ENCODE measurements around the gene TMEM92.

Gene TMEM92

GRCh38 chr17:50274897-50275221, 593 bp downstream of the TMEM92 start:
- no peak overlapping the region for H3K27ac Mint-ChIP-seq
- no peak for ATAC-seq (replicated peaks)
- peaks cover 7 to 9% of the 10 kb centered on the region in 2 donors for H3K4me1 Mint-ChIP-seq (ENCODE audit: low read depth in 2 of 2)
- no peaks in the 10 kb centered on the region for H3K9me3 Mint-ChIP-seq
- DNase-seq = no peak
- peaks cover 52 to 79% of the 10 kb centered on the region in 2 donors for H3K27me3 Mint-ChIP-seq
- H3K4me3 Mint-ChIP-seq = peak overlapping the region in 1 of 2 donors; percentile 12
- H3K36me3 Mint-ChIP-seq (ENCODE audit: insufficient read depth) = peaks cover 2% of the 10 kb centered on the region

GRCh38 chr17:50275279-50275678, 1.0 kb downstream of the TMEM92 start:
- Mint-ChIP-seq H3K4me1 (ENCODE audit: low read depth in 2 of 2) (peaks cover 7 to 9% of the 10 kb centered on the region in 2 donors), H3K27me3 (peaks cover 52 to 83% of the 10 kb centered on the region in 2 donors), H3K9me3 (no peaks in the 10 kb centered on the region), H3K36me3 (ENCODE audit: insufficient read depth) (peaks cover 2% of the 10 kb centered on the region), H3K4me3 (no peak overlapping the region), H3K27ac (no peak overlapping the region)
- DNase-seq (no peak), ATAC-seq (replicated peaks) (no peak)

DNA sequence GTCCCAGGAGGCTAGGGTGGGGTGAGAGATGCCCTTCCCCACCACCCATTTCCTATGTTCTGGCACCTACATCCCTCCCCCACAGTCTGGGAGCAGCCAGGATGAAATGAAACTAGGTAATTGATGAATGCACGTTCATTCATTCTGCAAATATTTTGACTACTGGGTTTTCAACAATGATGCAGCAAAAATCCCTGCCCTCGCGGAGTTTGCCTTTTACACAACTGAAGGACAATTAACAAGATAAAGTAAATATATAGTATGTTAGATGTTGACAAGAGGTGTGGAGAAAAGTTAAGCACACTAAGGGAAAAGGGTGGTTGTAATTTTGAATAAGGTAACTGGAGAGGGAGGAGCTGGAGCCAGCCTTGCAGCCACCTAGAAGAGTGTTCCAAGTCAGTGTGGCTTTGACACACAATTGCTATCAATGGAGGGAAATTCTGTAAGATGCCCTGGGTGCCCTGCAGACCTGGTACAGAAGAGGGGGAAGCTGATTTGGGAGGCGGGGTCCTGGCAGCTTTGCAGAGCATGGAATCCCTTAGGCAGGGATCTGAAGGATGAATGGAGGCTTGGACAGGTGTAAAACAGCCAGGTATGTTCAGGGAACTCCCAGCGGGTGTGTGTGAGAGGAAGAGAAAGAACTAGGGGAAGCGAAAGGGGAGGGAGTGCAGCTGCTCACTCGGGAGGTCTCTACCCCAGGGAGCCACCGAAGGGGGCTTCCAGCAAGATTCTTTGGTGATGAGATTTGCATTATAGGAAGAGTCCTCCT, 2.5 kb downstream of the TMEM92 start:
- no peak for ATAC-seq (replicated peaks)
- Mint-ChIP-seq H3K4me3 (no peak overlapping the region), H3K27ac (no peak overlapping the region), H3K27me3 (peaks cover 60 to 96% of the 10 kb centered on the region in 2 donors), H3K9me3 (no peaks in the 10 kb centered on the region), H3K4me1 (ENCODE audit: low read depth in 2 of 2) (peaks cover 7 to 9% of the 10 kb centered on the region in 2 donors), H3K36me3 (ENCODE audit: insufficient read depth) (peaks cover 2% of the 10 kb centered on the region)
- no peak for DNase-seq

- Mint-ChIP-seq H3K4me3 (no peak overlapping the region), H3K27me3 (peaks cover 63 to 98% of the 10 kb centered on the region in 2 donors), H3K36me3 (ENCODE audit: insufficient read depth) (no peaks in the 10 kb centered on the region), H3K27ac (no peak overlapping the region), H3K9me3 (no peaks in the 10 kb centered on the region), H3K4me1 (ENCODE audit: low read depth in 2 of 2) (peaks cover 6% of the 10 kb centered on the region in 2 donors)
- ATAC-seq (replicated peaks) = no peak
- no peak for DNase-seq
Observed at GRCh38 chr17:50277357-50277754, 3.1 kb downstream of the TMEM92 start.

DNA sequence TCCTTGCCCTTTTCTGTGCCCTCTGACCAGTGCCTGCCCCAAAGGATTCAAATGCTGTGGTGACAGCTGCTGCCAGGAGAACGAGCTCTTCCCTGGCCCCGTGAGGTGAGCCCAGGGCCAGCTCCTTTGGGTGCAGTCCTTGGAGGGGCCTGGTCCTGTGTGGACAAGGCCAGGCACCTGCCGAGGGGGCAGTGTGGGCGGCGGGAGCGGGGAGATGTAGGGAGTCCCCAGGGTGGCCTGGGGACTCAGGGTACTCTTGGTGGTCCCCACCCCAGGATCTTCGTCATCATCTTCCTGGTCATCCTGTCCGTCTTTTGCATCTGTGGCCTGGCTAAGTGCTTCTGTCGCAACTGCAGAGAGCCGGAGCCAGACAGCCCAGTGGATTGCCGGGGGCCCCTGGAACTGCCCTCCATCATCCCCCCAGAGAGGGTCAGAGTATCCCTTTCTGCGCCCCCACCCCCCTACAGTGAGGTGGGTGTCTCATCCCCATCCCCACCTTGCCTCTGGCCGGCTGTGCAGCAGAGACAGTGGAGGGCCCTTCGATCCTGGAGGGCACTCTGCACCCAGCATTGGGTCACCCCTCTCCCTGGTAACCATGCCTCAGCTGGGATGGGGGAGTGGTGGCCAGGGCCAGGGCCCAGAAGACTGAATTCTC, 4.4 kb downstream of the TMEM92 start:
- Mint-ChIP-seq H3K27ac (no peak overlapping the region), H3K36me3 (ENCODE audit: insufficient read depth) (no peaks in the 10 kb centered on the region), H3K4me3 (no peak overlapping the region), H3K27me3 (peaks cover 65 to 98% of the 10 kb centered on the region in 2 donors), H3K9me3 (no peaks in the 10 kb centered on the region), H3K4me1 (ENCODE audit: low read depth in 2 of 2) (peaks cover 4 to 7% of the 10 kb centered on the region in 2 donors)
- DNase-seq (no peak), ATAC-seq (replicated peaks) (no peak)

GRCh38 chr17:50279181-50279526, 4.9 kb downstream of the TMEM92 start:
- H3K27me3 Mint-ChIP-seq = peaks cover 70 to 98% of the 10 kb centered on the region in 2 donors
- DNase-seq (no peak), ATAC-seq (replicated peaks) (no peak)
- H3K4me3 Mint-ChIP-seq = no peak overlapping the region
- H3K27ac Mint-ChIP-seq = no peak overlapping the region
- H3K36me3 Mint-ChIP-seq (ENCODE audit: insufficient read depth) = no peaks in the 10 kb centered on the region
- no peaks in the 10 kb centered on the region for H3K9me3 Mint-ChIP-seq
- H3K4me1 Mint-ChIP-seq (ENCODE audit: low read depth in 2 of 2) = peaks cover 4 to 7% of the 10 kb centered on the region in 2 donors

- Mint-ChIP-seq H3K9me3 (no peaks in the 10 kb centered on the region), H3K4me1 (ENCODE audit: low read depth in 2 of 2) (peaks cover 3 to 7% of the 10 kb centered on the region in 2 donors), H3K36me3 (ENCODE audit: insufficient read depth) (no peaks in the 10 kb centered on the region), H3K4me3 (no peak overlapping the region), H3K27me3 (peaks cover 71 to 98% of the 10 kb centered on the region in 2 donors), H3K27ac (no peak overlapping the region)
- ATAC-seq (replicated peaks) (no peak), DNase-seq (no peak)
Observed at GRCh38 chr17:50279639-50280038, 5.4 kb downstream of the TMEM92 start.

DNA sequence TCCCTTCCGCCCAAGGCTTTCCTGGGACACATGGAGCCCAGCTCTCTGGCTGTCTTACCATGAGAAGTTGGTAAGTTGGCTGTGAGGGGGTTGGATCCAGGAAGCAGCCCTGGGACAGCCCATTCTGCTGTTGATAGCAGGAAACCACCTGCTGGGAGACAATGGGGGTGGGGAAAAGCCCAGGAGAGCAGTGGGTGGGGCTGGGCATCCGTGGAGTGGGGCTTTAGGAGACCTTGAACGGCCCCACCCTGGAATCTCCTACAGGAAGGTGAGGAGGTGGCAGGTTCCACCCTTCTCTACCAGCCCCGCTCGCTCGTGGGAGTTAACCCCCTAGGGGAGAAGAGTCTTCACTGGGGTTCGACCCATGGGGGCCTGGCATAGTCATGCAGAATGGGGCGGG, 5.8 kb downstream of the TMEM92 start:
- Mint-ChIP-seq H3K9me3 (no peaks in the 10 kb centered on the region), H3K4me1 (ENCODE audit: low read depth in 2 of 2) (peaks cover 3 to 7% of the 10 kb centered on the region in 2 donors), H3K36me3 (ENCODE audit: insufficient read depth) (no peaks in the 10 kb centered on the region), H3K4me3 (no peak overlapping the region), H3K27ac (no peak overlapping the region), H3K27me3 (peaks cover 68 to 98% of the 10 kb centered on the region in 2 donors)
- ATAC-seq (replicated peaks) = no peak
- DNase-seq = no peak

DNA sequence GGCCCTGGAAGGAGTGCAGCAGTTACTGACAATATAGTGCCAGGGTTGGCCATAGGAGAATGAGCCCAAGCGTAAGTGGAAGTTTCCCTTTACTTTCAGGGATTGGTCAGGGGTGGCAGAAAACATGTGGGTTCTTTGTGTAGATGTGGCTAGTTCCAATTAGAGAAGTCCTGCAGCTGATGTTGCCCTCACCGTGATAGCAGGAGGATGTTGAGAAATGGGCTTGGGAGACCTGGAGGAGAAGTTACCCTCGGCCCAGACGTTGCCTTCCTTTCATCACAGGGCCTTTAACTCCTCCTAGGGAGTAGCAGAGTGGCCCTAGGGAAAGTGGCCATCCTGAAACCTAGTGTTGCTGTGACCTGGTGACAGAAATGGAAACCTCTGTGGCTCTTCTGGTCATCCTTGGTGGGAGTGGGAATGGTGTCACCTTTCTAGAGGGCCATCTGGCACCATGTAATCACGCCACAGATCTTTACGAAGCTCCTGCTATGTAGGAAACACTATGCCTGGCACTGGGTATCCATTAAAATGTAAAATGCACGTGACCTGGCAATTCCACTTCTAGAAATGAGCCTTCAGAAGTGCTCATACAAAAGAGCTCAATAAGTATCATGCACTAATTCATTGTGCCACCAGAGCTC, 6.7 kb downstream of the TMEM92 start:
- Mint-ChIP-seq H3K36me3 (ENCODE audit: insufficient read depth) (no peaks in the 10 kb centered on the region), H3K27me3 (peaks cover 66 to 92% of the 10 kb centered on the region in 2 donors), H3K9me3 (no peaks in the 10 kb centered on the region), H3K4me3 (no peak overlapping the region), H3K4me1 (ENCODE audit: low read depth in 2 of 2) (peaks cover 3 to 7% of the 10 kb centered on the region in 2 donors), H3K27ac (no peak overlapping the region)
- DNase-seq (no peak), ATAC-seq (replicated peaks) (no peak)

DNA sequence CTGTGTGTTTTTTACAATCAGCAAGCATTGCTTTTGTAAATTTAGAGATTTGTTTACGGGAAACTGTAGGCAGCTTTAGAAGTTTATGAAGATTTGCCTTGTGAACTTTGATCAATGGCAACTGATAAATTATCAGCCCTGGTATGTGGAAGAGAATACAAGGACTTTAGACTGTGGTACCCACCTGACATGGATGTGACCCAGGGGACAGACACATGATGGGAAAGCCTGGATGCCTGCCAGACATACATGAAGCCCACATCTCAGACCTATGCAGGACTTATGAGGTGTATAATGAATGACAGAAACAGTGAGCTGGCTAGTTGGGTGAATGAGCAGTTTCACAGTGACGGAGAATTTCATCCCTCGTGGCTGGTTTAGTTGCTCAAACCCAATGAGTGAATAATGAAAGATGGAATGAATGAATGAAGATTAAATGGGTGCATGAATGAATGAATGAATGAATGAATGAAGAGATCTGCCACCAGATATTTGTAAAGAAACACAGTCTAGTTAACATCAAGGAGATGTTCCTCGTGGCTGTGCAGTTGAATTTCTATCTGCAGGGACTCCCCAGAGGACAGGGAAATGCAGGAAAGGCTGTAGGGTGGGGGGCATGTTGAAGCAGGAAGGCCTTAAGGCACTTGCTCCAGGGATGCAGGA, 7.6 kb downstream of the TMEM92 start:
- DNase-seq = no peak
- no peaks in the 10 kb centered on the region for H3K36me3 Mint-ChIP-seq (ENCODE audit: insufficient read depth)
- peaks cover 66 to 91% of the 10 kb centered on the region in 2 donors for H3K27me3 Mint-ChIP-seq
- H3K27ac Mint-ChIP-seq = no peak overlapping the region
- H3K4me3 Mint-ChIP-seq = no peak overlapping the region
- peaks cover 3 to 7% of the 10 kb centered on the region in 2 donors for H3K4me1 Mint-ChIP-seq (ENCODE audit: low read depth in 2 of 2)
- no peak for ATAC-seq (replicated peaks)
- no peaks in the 10 kb centered on the region for H3K9me3 Mint-ChIP-seq

DNA sequence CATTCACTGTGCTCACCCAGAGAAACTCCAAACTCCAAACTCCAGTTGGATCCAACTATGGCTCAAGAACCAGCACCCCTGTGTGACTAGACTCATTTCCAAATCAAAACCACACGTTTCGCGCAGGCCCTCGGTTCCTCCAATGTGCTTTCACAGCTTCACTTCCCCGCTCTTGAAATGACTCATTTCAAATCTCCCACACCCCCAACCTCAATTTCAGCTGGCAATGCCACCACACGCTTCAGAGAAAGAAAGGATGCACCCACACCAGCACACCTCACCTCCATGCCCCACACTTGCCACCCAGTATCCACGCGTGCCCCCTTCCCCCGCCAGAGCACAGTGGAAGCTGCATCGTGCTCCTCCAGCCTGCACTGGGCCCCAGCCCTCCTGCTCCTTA, 9.0 kb downstream of the TMEM92 start:
- Mint-ChIP-seq H3K27ac (no peak overlapping the region), H3K27me3 (peaks cover 56 to 81% of the 10 kb centered on the region in 2 donors), H3K4me1 (ENCODE audit: low read depth in 2 of 2) (peaks cover 3 to 7% of the 10 kb centered on the region in 2 donors), H3K4me3 (no peak overlapping the region), H3K36me3 (ENCODE audit: insufficient read depth) (no peaks in the 10 kb centered on the region), H3K9me3 (no peaks in the 10 kb centered on the region)
- no peak for DNase-seq
- peak; percentile 21 for ATAC-seq (replicated peaks)

GRCh38 chr17:50283714-50284113, 9.4 kb downstream of the TMEM92 start:
- Mint-ChIP-seq H3K4me3 (no peak overlapping the region), H3K27me3 (peaks cover 56 to 80% of the 10 kb centered on the region in 2 donors), H3K9me3 (no peaks in the 10 kb centered on the region), H3K4me1 (ENCODE audit: low read depth in 2 of 2) (peaks cover 3 to 7% of the 10 kb centered on the region in 2 donors), H3K36me3 (ENCODE audit: insufficient read depth) (no peaks in the 10 kb centered on the region), H3K27ac (no peak overlapping the region)
- DNase-seq (no peak), ATAC-seq (replicated peaks) (no peak)

DNA sequence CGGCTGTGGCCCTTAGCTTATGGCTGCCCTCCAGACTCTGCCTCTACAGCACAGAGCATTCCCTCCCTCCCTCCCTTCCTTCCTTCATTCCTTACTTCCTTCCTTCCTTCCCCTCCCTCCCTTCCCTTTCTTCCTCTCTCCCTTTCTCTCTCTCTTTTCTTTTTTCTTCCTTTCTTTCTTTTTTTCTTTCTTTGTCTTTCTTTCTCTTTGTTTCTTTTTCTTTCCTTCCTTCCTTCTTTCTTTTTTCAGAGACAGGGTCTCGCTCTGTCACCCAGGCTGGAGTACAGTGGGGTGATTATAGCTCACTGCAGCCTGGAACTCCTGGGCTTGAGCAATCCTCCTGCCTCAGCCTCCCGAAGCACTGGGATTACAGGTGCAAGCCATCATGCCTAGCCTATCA, 11.7 kb downstream of the TMEM92 start:
- H3K27ac Mint-ChIP-seq = no peak overlapping the region
- ATAC-seq (replicated peaks) (no peak), DNase-seq (no peak)
- H3K27me3 Mint-ChIP-seq = peaks cover 63 to 80% of the 10 kb centered on the region in 2 donors
- no peaks in the 10 kb centered on the region for H3K9me3 Mint-ChIP-seq
- H3K4me1 Mint-ChIP-seq (ENCODE audit: low read depth in 2 of 2) = peaks cover 3 to 7% of the 10 kb centered on the region in 2 donors
- no peaks in the 10 kb centered on the region for H3K36me3 Mint-ChIP-seq (ENCODE audit: insufficient read depth)
- no peak overlapping the region for H3K4me3 Mint-ChIP-seq
